Endothelial cell (in vitro differentiated cells): ENCODE measurements around the gene CDHR4. TPM values are rescaled to one million over a fixed set of nuclear protein-coding genes. Genes with fewer than 3 reads are reported as not detected.

Experiments
- DNase-seq: peaks from one replicate; pipeline ENCODE4 v3.0.0; 2021; ENCODE audit warnings: low spot score
- H3K27ac Mint-ChIP-seq: one replicate; pipeline ENCODE4 v1.8.0; 2021; ENCODE audit warnings: mixed read lengths, inconsistent platforms; ENCODE audit not compliant: unreplicated experiment
- H3K27me3 Mint-ChIP-seq: one replicate; pipeline ENCODE4 v1.8.0; 2021; ENCODE audit warnings: mild to moderate bottlenecking, moderate library complexity, mixed read lengths, inconsistent platforms; ENCODE audit not compliant: unreplicated experiment
- H3K36me3 Mint-ChIP-seq: one replicate; pipeline ENCODE4 v1.8.0; 2021; ENCODE audit warnings: mild to moderate bottlenecking, low read depth, mixed read lengths, inconsistent platforms; ENCODE audit not compliant: unreplicated experiment
- H3K4me1 Mint-ChIP-seq: one replicate; pipeline ENCODE4 v1.8.0; 2021; ENCODE audit warnings: mild to moderate bottlenecking, mixed read lengths, inconsistent platforms; ENCODE audit not compliant: unreplicated experiment
- H3K4me3 Mint-ChIP-seq: one replicate; pipeline ENCODE4 v1.8.0; 2021; ENCODE audit warnings: mild to moderate bottlenecking, mixed read lengths, inconsistent platforms; ENCODE audit not compliant: unreplicated experiment
- H3K9me3 Mint-ChIP-seq: one replicate; pipeline ENCODE4 v1.8.0; 2021; ENCODE audit warnings: mixed read lengths, inconsistent platforms; ENCODE audit not compliant: unreplicated experiment
- CTCF ChIP-seq: fragments of 200-600 bp; sonication (generic); IDR thresholded peaks from one replicate; pipeline ENCODE4 v1.5.0; 2021; ENCODE audit warnings: antibody characterized with exemption; ENCODE audit not compliant: unreplicated experiment
- total RNA-seq: library from RNA; stranded (reverse); fragmentation: NEBNext Ultra II Directional; extraction: Animal tissue kit (Norgen Biotek cat#: 25700); gene quantifications from one replicate; pipeline ENCODE4 v1.2.1, GENCODE V29; 2021; ENCODE audit not compliant: unreplicated experiment

Gene CDHR4
- total RNA-seq, 1 donor from 2014 or later = 1.1 TPM

- no peak for TF ChIP-seq CTCF
- Mint-ChIP-seq H3K4me3 (no peak overlapping the region), H3K9me3 (no peaks in the 10 kb centered on the region), H3K36me3 (no peaks in the 10 kb centered on the region), H3K27me3 (no peaks in the 10 kb centered on the region), H3K4me1 (peaks cover 9% of the 10 kb centered on the region), H3K27ac (no peak overlapping the region)
- DNase-seq = no peak
Measured at GRCh38 chr3:49759226-49759625, 40.4 kb downstream of the CDHR4 start.

GRCh38 chr3:49757197-49757596 lies 42.5 kb downstream of the CDHR4 start:
- no peaks in the 10 kb centered on the region for H3K9me3 Mint-ChIP-seq
- peaks cover 4% of the 10 kb centered on the region for H3K36me3 Mint-ChIP-seq
- H3K27me3 Mint-ChIP-seq = no peaks in the 10 kb centered on the region
- peaks cover 9% of the 10 kb centered on the region for H3K4me1 Mint-ChIP-seq
- no peak for DNase-seq
- TF ChIP-seq CTCF = no peak
- no peak overlapping the region for H3K4me3 Mint-ChIP-seq
- no peak overlapping the region for H3K27ac Mint-ChIP-seq

GRCh38 chr3:49756036-49756435 lies 43.6 kb downstream of the CDHR4 start:
- H3K9me3 Mint-ChIP-seq = no peaks in the 10 kb centered on the region
- no peak overlapping the region for H3K4me3 Mint-ChIP-seq
- peaks cover 4% of the 10 kb centered on the region for H3K36me3 Mint-ChIP-seq
- no peak for TF ChIP-seq CTCF
- H3K27ac Mint-ChIP-seq = peak overlapping the region; percentile 15
- no peak for DNase-seq
- no peaks in the 10 kb centered on the region for H3K27me3 Mint-ChIP-seq
- peaks cover 9% of the 10 kb centered on the region for H3K4me1 Mint-ChIP-seq

GRCh38 chr3:49754536-49754935 lies 45.1 kb downstream of the CDHR4 start:
- H3K36me3 Mint-ChIP-seq = peaks cover 7% of the 10 kb centered on the region
- H3K4me3 Mint-ChIP-seq = no peak overlapping the region
- DNase-seq = no peak
- H3K27me3 Mint-ChIP-seq = no peaks in the 10 kb centered on the region
- no peak overlapping the region for H3K27ac Mint-ChIP-seq
- TF ChIP-seq CTCF = no peak
- peaks cover 9% of the 10 kb centered on the region for H3K4me1 Mint-ChIP-seq
- no peaks in the 10 kb centered on the region for H3K9me3 Mint-ChIP-seq

- no peak overlapping the region for H3K27ac Mint-ChIP-seq
- peaks cover 9% of the 10 kb centered on the region for H3K4me1 Mint-ChIP-seq
- H3K9me3 Mint-ChIP-seq = no peaks in the 10 kb centered on the region
- TF ChIP-seq CTCF = no peak
- H3K27me3 Mint-ChIP-seq = no peaks in the 10 kb centered on the region
- no peak overlapping the region for H3K4me3 Mint-ChIP-seq
- peaks cover 9% of the 10 kb centered on the region for H3K36me3 Mint-ChIP-seq
- no peak for DNase-seq
Measured at GRCh38 chr3:49751501-49751900, 48.2 kb downstream of the CDHR4 start.
